ENCODE data around the gene PAPSS2. TPM values are rescaled to one million over a fixed set of nuclear protein-coding genes. Genes with fewer than 3 reads are reported as not detected.

PAPSS2 gene
- polyA plus RNA-seq, 1 experiment, result 133 TPM

DNA sequence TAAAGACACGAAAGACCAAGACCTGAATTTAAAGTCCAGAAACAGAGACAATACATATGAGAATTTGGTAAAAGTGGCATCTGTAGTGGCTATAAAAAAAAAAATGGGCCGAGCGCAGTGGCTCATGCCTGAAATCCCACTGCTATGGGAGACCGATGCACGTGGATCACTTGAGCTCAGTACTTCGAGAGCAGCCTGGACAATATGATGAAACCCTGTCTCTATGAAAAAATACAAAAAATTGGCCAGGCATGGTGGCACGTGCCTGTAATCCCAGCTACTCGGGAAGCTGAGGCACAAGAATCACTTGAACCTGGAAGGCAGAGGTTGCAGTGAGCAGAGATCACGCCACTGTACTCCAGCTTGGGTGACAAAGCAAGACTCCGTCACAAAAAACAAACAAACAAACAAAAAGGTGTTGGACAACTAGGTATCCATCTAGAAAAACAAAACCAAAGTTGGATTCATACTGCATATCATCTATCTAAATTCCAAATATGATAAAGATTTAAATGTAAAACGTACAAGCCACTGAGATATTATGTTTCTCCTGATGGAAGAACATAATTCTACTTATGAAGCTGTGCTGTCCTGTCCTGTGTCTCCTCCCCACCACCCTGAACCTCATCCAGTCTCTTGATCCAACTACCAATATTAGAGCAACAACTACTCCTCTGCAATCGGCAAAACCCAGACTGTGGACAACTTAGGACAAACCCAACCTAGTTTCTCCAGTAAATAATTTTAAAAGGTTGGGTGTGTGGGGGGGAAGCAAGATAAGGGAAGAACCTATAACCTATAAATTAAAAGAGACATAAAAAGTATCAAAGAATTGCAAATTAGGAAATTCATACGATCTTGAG, 104.6 kb downstream of the PAPSS2 start:
- POLR2A ChIA-PET, result no interaction called here
- Histone ChIP-seq H3K36me3 (ENCODE audit: control insufficient read depth, insufficient read depth, low read length) (peaks cover 3% of the 10 kb centered on the region; the same call in 1 of the 2 replicates), H3K4me3 (ENCODE audit: low read depth, low read length) (no peak overlapping the region), H3K27me3 (ENCODE audit: control insufficient read depth, insufficient read depth, low read length) (no peaks in the 10 kb centered on the region)
- CTCF ChIA-PET, result no interaction called here
- TF ChIP-seq, protein P1, sequence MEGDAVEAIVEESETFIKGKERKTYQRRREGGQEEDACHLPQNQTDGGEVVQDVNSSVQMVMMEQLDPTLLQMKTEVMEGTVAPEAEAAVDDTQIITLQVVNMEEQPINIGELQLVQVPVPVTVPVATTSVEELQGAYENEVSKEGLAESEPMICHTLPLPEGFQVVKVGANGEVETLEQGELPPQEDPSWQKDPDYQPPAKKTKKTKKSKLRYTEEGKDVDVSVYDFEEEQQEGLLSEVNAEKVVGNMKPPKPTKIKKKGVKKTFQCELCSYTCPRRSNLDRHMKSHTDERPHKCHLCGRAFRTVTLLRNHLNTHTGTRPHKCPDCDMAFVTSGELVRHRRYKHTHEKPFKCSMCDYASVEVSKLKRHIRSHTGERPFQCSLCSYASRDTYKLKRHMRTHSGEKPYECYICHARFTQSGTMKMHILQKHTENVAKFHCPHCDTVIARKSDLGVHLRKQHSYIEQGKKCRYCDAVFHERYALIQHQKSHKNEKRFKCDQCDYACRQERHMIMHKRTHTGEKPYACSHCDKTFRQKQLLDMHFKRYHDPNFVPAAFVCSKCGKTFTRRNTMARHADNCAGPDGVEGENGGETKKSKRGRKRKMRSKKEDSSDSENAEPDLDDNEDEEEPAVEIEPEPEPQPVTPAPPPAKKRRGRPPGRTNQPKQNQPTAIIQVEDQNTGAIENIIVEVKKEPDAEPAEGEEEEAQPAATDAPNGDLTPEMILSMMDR (IDR thresholded peaks at IDR 0.05; ENCODE audit: insufficient read depth, low read depth, low read length), result no peak
- no peak for DNase-seq (ENCODE audit: low read depth)

DNA sequence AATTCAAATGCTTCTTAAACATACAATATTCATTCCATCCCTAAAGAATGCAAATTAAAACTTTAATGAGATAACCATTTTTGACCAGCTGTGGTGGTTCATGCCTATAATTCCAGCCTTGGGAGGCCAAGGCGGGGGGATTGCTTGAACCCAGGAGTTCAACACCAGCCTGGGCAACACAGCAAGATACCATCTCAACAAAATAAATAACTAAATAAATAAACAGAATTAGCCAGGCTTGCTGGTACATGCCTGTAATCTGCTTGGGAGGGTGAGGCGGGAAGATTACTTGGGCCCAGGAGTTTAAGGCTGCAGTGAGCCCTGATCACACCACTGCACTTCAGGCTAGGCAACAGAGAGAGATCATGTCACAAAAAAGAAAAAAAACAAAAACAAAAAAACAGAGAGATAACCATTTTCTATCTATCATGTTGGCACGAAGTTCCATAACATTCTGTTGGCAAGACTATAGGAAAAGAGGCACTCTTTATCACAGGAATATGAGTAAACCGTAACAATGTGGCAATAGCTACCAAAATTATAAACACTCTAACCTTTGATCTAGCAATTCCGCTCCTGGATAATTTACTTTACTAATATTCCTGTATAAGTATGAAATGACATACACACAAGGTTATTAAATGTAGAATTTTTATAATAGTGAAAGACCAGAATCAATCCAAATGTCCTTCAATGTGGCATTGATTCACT, 106.1 kb downstream of the PAPSS2 start:
- Histone ChIP-seq H3K27me3 (ENCODE audit: control insufficient read depth, insufficient read depth, low read length) (no peaks in the 10 kb centered on the region), H3K4me3 (ENCODE audit: low read depth, low read length) (no peak overlapping the region), H3K36me3 (ENCODE audit: control insufficient read depth, insufficient read depth, low read length) (no peaks in the 10 kb centered on the region; the same call in 1 of the 2 replicates)
- CTCF ChIA-PET, result interaction anchor here (1.1 kb wide), 1 partner anchor 173 kb away, joined by 3 read pairs; no protein-coding TSS in a partner anchor
- no peak for DNase-seq (ENCODE audit: low read depth)
- TF ChIP-seq, protein P1 (IDR thresholded peaks at IDR 0.05; ENCODE audit: insufficient read depth, low read depth, low read length), result no peak
- POLR2A ChIA-PET, result no interaction called here

DNA sequence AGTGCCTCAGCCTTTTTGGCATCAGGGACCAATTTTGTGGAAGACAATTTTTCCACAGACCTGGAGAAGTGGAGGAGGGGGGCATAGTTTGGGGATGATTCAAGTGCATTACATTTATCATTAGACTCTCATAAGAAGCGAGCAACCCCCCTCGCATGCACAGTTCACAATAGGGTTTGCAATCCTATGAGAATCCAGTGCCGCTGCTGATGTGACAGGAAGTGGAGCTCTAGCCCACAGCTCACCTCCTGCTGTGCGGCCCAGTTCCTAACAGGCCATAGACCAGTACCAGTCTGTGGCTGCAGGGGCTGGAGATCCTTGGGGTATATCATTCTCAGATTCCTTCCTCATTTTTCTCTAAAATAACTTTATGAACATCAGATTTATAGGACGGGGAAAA, 107.6 kb downstream of the PAPSS2 start:
- ChIA-PET POLR2A (no interaction called here), CTCF (interaction anchor here (1.0 kb wide), 1 partner anchor 10 kb away, joined by 3 read pairs; no protein-coding TSS in a partner anchor)
- DNase-seq (ENCODE audit: low read depth), result no peak
- no peak overlapping the region for H3K4me3 ChIP-seq (ENCODE audit: low read depth, low read length)
- no peaks in the 10 kb centered on the region; the same call in 1 of the 2 replicates for H3K36me3 ChIP-seq (ENCODE audit: control insufficient read depth, insufficient read depth, low read length)
- TF ChIP-seq, protein P1 (IDR thresholded peaks at IDR 0.05; ENCODE audit: insufficient read depth, low read depth, low read length), result no peak
- H3K27me3 ChIP-seq (ENCODE audit: control insufficient read depth, insufficient read depth, low read length), result no peaks in the 10 kb centered on the region

DNA sequence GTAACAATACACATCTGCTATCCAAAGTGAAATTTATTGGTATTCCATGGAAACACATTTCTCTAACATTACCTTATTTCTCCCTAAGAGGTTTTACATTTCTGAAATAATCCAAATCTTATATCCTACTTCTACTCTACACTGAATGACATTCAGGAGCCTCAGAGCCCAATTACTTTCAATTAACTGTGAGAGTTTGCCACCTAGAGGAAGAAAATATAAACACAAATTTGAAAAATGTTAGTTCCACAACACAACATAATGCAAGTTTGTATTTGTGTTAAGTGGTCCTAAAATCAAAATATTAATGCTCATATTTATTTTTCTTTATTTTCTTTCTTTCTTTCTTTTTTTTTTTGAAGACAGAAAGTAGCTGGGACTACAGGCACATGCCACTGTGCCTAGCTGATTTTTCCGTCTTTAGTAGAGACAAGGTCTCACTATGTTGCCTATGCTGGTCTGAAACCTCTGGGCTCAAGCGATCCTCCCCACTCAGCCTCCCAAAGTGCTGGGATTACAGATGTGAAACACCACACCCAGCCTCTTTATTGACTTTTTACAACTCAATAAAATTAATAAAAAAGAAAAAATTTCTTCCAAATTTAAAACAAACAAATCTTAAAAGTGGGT, 112.3 kb downstream of the PAPSS2 start:
- DNase-seq (ENCODE audit: low read depth), result no peak
- POLR2A ChIA-PET, result no interaction called here
- H3K27me3 ChIP-seq (ENCODE audit: control insufficient read depth, insufficient read depth, low read length), result no peaks in the 10 kb centered on the region
- H3K4me3 ChIP-seq (ENCODE audit: low read depth, low read length), result no peak overlapping the region
- TF ChIP-seq, protein P1 (IDR thresholded peaks at IDR 0.05; ENCODE audit: insufficient read depth, low read depth, low read length), result peak; percentile 49
- CTCF ChIA-PET, result interaction anchor here (0.7 to 2.0 kb wide), 6 partner anchors 9 to 248 kb away, joined by 3 to 7 read pairs (median 3); no protein-coding TSS in a partner anchor
- no peaks in the 10 kb centered on the region; the same call in 1 of the 2 replicates for H3K36me3 ChIP-seq (ENCODE audit: control insufficient read depth, insufficient read depth, low read length)

Measured in BJ (cell line).